DOHH2 (cell line): ENCODE data around the gene ADGRA1.

Experiments
- H3F3A ChIP-seq: fragments of 200-600 bp; sonication (generic), shearing (Covaris generic); 2 replicates; pipeline ENCODE4 v1.6.0; 2016; ENCODE audit warnings: antibody characterized with exemption, mild to moderate bottlenecking; ENCODE audit not compliant: control insufficient read depth, insufficient read depth
- H3K27ac ChIP-seq: fragments of 200-600 bp; sonication (generic); 2 replicates; pipeline ENCODE4 v1.5.1; 2014; ENCODE audit warnings: low read depth, mild to moderate bottlenecking, low read length, moderate library complexity
- H3K27me3 ChIP-seq: fragments of 200-600 bp; sonication (generic); 2 replicates; pipeline ENCODE4 v1.6.1; 2014; ENCODE audit warnings: mild to moderate bottlenecking, low read length, mixed read lengths; ENCODE audit not compliant: control insufficient read depth
- H3K36me3 ChIP-seq: fragments of 200-600 bp; sonication (generic); 2 replicates; pipeline ENCODE4 v1.6.1; 2014; ENCODE audit warnings: mild to moderate bottlenecking, low read length, moderate library complexity, mixed read lengths; ENCODE audit not compliant: control insufficient read depth
- H3K4me1 ChIP-seq: fragments of 200-600 bp; sonication (generic); 2 replicates; pipeline ENCODE4 v1.6.1; 2014; ENCODE audit warnings: mild to moderate bottlenecking, low read length, mixed read lengths; ENCODE audit not compliant: control insufficient read depth
- H3K4me2 ChIP-seq: fragments of 200-600 bp; sonication (generic); 2 replicates; pipeline ENCODE4 v1.6.0; 2014; ENCODE audit warnings: mild to moderate bottlenecking, low read length, moderate library complexity
- H3K4me3 ChIP-seq: fragments of 200-600 bp; sonication (generic); 2 replicates; pipeline ENCODE4 v1.5.1; 2014; ENCODE audit warnings: mild to moderate bottlenecking, low read length, mixed read lengths
- H3K79me2 ChIP-seq: fragments of 200-600 bp; sonication (generic); 2 replicates; pipeline ENCODE4 v1.6.1; 2014; ENCODE audit warnings: mild to moderate bottlenecking, low read length, mixed read lengths; ENCODE audit not compliant: control insufficient read depth
- H3K9me2 ChIP-seq: fragments of 200-600 bp; sonication (generic); replicated peaks from 2 replicates; pipeline ENCODE4 v1.6.1; 2014; ENCODE audit warnings: mild to moderate bottlenecking, low read length, mixed read lengths; ENCODE audit not compliant: control insufficient read depth
- H3K9me3 ChIP-seq: fragments of 200-600 bp; sonication (generic); 2 replicates; pipeline ENCODE4 v1.6.1; 2014; ENCODE audit warnings: antibody characterized with exemption, low read length, mixed read lengths; ENCODE audit not compliant: control insufficient read depth, insufficient read depth
- H4K20me1 ChIP-seq: fragments of 200-600 bp; sonication (generic); 2 replicates; pipeline ENCODE4 v1.6.0; 2014; ENCODE audit warnings: low read depth, mild to moderate bottlenecking, antibody characterized with exemption, low read length, moderate library complexity; ENCODE audit not compliant: control insufficient read depth, insufficient read depth
- EZH2phosphoT487 ChIP-seq: fragments of 200-600 bp; sonication (generic); IDR thresholded peaks from 2 replicates; pipeline ENCODE4 v1.6.1; 2017; ENCODE audit warnings: borderline replicate concordance, mild to moderate bottlenecking, antibody characterized with exemption, low read length, moderate library complexity, mixed read lengths
- TF ChIP-seq, protein P1 (sequence below): fragments of 200-600 bp; sonication (generic); IDR thresholded peaks from one replicate; pipeline ENCODE4 v1.5.1; 2014; ENCODE audit warnings: antibody characterized with exemption, mild to moderate bottlenecking, low read depth, low read length; ENCODE audit not compliant: poor library complexity, severe bottlenecking

ADGRA1 gene

DNA sequence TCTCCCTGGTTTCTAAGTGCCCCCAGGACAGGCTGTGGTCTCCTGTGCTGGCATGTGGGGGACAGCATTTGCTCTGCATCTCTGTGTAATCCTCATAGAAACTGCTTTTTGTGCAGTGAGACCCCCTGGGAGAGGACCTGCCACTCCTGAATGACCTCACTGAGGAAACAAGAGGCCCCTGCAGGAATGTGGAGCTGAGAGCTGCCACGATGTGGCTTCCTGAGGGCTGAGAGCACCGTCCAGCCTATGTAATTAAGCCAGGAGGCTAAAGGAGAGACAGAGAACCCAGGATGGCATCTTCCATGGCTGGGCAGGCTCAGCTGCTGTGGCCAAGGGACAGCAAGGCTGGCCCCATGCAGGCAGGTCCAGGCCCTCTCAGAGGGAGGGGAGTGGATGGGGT, 32.3 kb upstream of the ADGRA1 start:
- TF ChIP-seq, protein P1, sequence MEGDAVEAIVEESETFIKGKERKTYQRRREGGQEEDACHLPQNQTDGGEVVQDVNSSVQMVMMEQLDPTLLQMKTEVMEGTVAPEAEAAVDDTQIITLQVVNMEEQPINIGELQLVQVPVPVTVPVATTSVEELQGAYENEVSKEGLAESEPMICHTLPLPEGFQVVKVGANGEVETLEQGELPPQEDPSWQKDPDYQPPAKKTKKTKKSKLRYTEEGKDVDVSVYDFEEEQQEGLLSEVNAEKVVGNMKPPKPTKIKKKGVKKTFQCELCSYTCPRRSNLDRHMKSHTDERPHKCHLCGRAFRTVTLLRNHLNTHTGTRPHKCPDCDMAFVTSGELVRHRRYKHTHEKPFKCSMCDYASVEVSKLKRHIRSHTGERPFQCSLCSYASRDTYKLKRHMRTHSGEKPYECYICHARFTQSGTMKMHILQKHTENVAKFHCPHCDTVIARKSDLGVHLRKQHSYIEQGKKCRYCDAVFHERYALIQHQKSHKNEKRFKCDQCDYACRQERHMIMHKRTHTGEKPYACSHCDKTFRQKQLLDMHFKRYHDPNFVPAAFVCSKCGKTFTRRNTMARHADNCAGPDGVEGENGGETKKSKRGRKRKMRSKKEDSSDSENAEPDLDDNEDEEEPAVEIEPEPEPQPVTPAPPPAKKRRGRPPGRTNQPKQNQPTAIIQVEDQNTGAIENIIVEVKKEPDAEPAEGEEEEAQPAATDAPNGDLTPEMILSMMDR, result no peak
- TF ChIP-seq EZH2phosphoT487, result no peak
- Histone ChIP-seq H3K79me2 (no peaks in the 10 kb centered on the region), H4K20me1 (no peaks in the 10 kb centered on the region), H3K4me2 (no peak overlapping the region), H3K9me3 (peaks cover 6% of the 10 kb centered on the region; the same call in 1 of the 2 replicates), H3K4me1 (no peaks in the 10 kb centered on the region), H3K27ac (no peak overlapping the region), H3K4me3 (no peak overlapping the region), H3F3A (no peaks in the 10 kb centered on the region), H3K36me3 (no peaks in the 10 kb centered on the region), H3K9me2 (no peaks in the 10 kb centered on the region), H3K27me3 (no peaks in the 10 kb centered on the region)

GRCh38 chr10:133056001-133056400, 31.7 kb upstream of the ADGRA1 start:
- no peaks in the 10 kb centered on the region for H3K9me2 ChIP-seq
- H3K79me2 ChIP-seq, result no peaks in the 10 kb centered on the region
- no peaks in the 10 kb centered on the region for H3K27me3 ChIP-seq
- no peaks in the 10 kb centered on the region for H4K20me1 ChIP-seq
- no peak overlapping the region for H3K27ac ChIP-seq
- H3K36me3 ChIP-seq, result no peaks in the 10 kb centered on the region
- TF ChIP-seq EZH2phosphoT487, result no peak
- TF ChIP-seq, protein P1, result no peak
- no peaks in the 10 kb centered on the region for H3F3A ChIP-seq
- H3K4me2 ChIP-seq, result no peak overlapping the region
- no peak overlapping the region for H3K4me3 ChIP-seq
- no peaks in the 10 kb centered on the region for H3K4me1 ChIP-seq
- H3K9me3 ChIP-seq, result peaks cover 7% of the 10 kb centered on the region; the same call in 1 of the 2 replicates

DNA sequence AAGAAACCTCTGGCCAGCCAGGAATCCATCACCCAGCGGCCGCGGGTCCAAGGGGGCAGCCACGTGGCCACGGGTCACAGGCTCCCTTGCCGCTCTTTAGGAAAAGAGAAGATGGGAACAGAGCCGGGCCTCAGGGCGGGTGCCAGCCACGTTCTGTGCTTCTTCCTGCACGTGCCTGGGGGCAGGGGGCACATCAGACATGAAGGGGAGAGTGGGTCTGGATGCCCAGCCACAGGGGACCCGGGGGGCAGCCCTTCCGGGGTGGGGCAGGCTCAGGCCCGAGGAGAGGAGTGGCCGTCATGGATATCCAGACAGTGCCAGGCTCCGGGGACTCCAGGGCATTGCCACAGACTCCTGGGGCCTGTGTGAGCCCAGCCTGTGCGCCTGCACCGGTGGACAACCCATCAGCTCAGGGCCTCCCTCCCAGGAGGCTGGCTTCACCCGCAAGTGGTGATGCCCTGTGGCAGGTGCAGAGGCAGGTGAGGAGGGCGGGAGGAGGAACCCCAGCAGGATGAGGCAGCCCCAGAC, 31.0 kb upstream of the ADGRA1 start:
- H3K4me2 ChIP-seq, result no peak overlapping the region

More for the DNA sequence above, 31.0 kb upstream of the ADGRA1 start:
- Histone ChIP-seq H3K27ac (no peak overlapping the region), H3K4me3 (no peak overlapping the region), H4K20me1 (no peaks in the 10 kb centered on the region), H3F3A (no peaks in the 10 kb centered on the region), H3K4me1 (no peaks in the 10 kb centered on the region), H3K79me2 (no peaks in the 10 kb centered on the region), H3K9me2 (no peaks in the 10 kb centered on the region), H3K27me3 (no peaks in the 10 kb centered on the region), H3K36me3 (no peaks in the 10 kb centered on the region), H3K9me3 (peaks cover 10% of the 10 kb centered on the region; the same call in 1 of the 2 replicates)
- TF ChIP-seq EZH2phosphoT487, result no peak
- TF ChIP-seq, protein P1, result no peak
